SK-MEL-5 (cell line): ENCODE measurements around the gene GRM1. TPM values are rescaled to one million over a fixed set of nuclear protein-coding genes. Genes with fewer than 3 reads are reported as not detected.

Experiments used
- DNase-seq: peaks from one replicate; pipeline ENCODE4 v3.0.0-alpha.2; 2016; ENCODE audit warnings: low read depth, low spot score
- in situ Hi-C: cut with HindIII; loops from 2 replicates; pipeline ENCODE4 v1.10.0; 2016; ENCODE audit warnings: low sequenced_read_pairs, high pct_unique_total_duplicates, low pct_unique_long_range_greater_than_20kb
- total RNA-seq: library from RNA; depleted of rRNA; stranded (reverse); fragments of >200 nt; shearing (Covaris generic); gene quantifications from 2 replicates; pipeline ENCODE4 v1.2.3, GENCODE V29; 2014

The GRM1 gene
- total RNA-seq, 1 experiment from 2014 or later, result 0.26 TPM

DNA sequence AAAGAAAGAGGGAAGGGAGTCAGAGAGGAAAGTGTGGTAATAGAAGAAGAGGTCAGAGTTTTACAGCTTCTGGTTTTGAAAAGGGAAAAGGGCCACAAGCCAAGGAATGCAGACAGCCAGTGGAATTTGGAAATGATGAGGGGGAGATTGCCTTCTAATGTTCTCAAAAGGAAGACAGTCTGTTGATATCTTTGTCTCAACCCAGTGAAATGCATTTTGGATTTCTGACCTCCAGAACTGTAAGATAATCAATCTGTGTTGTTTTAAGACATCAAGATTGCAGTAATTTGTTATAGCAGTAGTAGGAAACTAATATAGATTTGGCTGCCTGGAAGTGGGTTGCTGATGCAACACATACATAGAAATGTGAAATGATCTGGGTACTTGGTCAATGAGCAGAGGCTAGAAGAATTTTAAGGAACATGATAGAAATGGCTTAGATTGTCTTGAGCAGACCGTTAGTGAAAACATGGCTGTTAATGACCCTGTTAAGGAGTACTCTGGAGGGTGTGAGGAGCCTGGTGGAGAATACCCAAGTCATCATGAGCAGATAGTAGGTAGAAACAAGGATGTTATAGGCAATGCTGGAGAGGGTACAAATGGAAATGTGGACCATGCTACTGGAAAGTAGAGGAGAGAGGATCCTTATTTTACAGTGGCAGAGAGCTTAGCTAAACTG lies 259.0 kb downstream of the GRM1 start:
- in situ Hi-C loops, result no loop called here

DNA sequence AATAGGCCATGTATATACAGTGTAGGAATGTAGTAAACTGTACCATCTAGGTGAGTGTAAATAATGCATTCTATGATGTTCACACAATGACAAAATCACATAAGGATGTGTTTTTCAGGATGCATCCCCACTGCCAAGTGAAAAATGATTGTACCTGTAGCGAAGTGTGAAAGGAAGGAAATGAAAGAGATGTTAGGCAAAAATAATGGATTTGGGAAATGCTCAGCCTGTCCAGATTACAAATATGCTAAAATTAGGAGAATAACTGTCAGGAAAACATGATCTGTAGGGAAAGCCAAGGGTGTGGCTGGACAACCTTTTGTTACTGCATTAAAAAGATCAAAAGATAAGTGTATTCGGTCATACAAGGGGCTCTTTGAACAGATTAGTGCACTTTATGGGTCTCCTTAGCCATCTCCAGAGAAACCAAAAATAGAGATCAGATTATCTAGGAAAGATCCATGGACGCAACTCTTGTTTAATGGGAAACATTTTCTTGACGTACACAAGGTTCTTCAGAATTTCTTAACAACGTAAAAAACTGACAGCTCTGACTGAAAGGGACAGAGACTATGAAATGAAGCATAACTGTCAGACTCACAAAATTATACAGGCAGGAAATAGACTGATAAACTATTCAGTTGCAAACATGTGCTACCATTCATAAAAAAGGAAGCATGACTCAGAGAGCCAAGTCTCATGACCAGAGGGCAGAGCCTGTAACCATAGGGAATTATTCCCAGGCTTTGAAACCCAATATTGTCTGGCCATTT lies 261.1 kb downstream of the GRM1 start:
- in situ Hi-C loops, result no loop called here
- peak; percentile 98 for DNase-seq

More for the DNA sequence above, 259.0 kb downstream of the GRM1 start:
- DNase-seq, result no peak

DNA sequence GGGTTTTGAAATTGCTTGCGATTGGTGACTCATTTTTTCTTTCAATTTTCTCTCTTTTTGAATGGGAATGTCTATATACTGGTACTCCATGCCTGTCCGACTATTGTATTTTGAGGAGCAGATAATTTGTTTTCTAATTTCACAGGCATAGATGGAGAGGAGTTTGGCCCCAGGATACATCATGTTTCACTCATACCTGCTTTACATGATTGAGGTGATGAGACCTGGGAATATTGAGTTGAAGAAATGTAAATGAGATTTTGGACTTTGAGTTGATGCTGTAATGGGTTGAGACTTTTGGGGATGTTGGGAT lies 261.7 kb downstream of the GRM1 start:
- no peak for DNase-seq
- in situ Hi-C loops, result no loop called here

DNA sequence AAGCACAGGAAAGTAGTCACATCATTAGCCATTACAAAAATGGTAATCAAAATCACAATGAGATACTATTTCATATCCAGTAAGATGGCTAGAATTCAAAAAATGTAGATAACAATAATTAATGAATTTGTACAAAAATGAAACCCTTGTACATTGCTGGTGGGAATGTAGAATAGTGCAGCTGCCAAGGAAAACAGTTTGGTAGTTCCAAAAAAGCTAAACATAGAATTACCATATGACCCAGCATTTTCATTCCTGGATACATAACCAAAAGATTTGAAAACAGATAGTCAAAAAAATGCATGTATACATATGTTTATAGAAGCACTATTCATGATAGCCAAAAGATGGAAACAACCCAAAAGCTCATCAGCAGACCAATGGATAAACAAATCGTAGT lies 263.6 kb downstream of the GRM1 start:
- in situ Hi-C loops, result no loop called here
- DNase-seq, result no peak

DNA sequence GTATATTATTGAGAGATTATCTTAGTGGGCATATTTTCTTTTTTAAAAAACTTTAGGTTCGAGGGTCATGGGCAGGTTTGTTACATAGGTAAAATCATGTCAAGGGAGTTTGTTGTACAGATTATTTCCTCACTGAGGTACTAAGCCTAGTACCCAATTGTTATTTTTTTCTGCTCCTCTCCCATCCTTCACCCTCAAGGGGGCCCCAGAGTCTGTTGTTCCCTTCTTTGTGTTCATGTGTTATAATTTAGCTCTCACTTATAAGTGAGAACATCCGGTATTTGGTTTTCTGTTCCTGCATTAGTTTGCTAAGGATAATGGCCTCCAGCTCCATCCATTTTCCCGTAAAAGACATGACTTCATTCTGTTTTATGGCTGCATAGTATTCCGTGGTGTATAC lies 266.8 kb downstream of the GRM1 start:
- no peak for DNase-seq
- in situ Hi-C loops, result no loop called here

DNA sequence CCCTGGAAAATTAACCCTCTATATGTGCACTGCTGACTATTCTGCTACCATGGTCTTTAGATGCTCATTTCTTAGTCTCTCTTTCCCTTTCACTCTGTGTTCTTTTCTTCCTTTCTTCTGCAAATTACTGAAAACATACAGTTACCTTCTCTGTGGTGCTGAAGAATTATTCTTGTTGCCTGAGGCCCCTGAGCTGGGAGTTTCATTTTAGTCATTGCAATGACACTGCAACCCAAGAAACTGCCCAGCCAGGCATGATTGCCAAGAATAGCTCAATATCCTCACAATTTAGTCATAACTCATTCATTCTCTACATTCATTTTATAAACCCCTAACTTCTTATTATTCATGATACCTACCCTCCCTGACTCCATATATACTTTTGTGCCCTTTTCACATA lies 269.0 kb downstream of the GRM1 start:
- DNase-seq, result no peak
- in situ Hi-C loops, result no loop called here

DNA sequence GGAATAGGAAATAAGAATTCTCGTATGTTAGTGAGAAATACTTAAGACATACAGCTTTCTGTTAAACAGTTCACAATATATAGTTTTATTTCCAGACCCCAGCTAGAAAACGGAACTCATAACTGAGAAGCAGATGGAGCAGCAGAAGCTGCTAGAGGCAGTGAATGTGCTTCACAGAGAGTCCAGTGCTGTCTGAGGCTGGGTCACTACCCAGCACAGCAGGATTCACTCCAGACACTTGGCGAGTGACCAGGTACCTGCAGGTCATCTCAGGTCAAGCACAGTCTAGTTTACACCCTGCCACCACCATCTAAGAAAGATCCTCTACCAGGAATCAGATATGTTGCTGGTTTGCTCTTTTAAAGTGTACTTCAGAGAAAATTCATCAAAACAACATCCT lies 271.7 kb downstream of the GRM1 start:
- no peak for DNase-seq
- in situ Hi-C loops, result no loop called here

DNA sequence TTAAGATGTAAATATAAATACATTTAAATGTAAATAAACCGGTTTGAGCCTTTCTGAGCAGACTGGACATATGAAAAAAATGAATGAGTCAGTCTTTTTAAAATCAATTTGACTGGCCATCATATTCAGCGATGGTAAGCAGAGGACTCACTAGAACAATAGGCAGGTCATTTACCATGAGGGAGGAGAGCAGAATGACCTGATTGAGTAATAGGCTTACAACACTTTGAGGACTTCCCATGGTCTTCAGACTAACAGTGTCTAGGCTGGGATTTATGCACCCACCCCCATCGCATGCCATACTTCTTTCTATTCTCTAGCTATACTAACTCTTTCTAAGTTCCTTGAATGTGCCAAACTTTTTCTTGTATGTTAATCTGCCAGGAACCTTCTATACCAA lies 272.9 kb downstream of the GRM1 start:
- DNase-seq, result no peak
- in situ Hi-C loops, result no loop called here

DNA sequence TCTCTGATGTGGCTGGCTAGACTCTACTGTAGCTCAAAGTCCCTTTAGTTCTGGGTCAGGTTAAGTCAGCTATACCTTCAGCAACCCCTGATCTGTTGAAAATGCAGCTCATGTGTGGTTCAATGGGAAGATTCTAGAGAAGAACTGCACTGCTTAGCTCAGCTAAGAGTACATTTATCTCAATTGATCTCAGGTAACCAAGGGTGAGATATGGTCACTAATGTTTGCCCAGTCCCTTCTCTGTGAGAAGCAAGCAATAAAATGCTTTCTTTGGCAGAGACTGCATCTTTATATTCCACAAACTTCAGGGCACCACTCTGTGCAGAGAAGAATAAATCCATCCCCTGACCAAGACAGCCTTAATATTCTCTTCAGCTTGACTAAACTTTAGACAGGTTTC lies 274.1 kb downstream of the GRM1 start:
- DNase-seq, result no peak
- in situ Hi-C loops, result no loop called here

DNA sequence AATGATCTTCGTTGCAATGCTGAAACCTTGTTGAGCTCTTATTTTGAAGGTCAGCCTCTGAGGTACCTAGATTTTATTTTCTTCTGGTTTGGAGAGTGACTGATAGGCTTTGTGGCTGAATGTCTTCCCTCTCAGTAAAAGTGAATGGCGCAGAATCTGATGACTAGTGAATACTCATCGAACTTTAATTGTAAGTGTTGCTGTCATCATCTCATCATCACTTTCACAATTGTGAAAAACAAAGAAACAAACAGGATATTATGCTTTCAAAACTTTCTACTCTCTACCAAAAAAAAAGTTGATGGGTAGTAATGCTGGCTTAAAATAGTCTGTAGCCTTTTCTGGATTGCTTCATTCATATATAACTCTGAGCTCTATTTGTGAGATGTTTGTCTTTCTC lies 275.3 kb downstream of the GRM1 start:
- DNase-seq, result no peak
- in situ Hi-C loops, result no loop called here

DNA sequence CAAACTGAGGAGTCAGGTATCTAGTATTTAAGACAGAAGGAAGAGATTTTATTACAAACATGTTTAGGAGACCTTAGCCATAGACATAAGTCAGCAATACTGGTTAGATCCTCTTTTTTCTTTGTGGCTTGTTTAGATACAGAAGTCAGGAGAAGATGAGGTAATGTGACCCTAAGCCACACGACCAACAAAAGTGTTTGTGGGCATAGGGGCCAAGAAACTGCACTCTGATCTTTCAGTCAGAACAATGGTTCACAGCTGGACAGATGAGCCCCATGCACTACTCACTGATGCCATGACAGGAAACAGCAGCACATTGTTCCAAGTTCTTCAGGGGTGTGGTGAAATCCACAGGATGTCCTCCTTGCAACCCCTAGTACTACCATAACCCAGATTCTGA lies 276.2 kb downstream of the GRM1 start:
- DNase-seq, result no peak

DNA sequence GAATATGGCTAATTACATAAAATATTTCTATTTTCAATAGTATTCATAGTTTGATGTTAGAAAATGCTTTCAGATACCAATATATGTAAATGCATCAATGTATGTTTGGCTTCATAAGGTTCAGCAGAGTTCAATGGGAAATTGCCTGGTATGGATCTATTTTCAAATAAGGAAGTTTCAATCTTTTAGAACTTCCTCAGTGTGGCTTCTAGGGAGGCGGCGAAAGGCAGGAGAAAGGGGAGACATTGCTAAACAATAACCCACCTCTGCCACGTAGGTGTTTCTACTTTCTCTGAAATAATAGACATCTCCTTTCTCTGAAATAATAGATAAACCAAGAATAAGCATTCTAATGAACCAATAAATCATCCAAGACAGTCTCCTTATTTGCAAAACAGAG lies 277.1 kb downstream of the GRM1 start:
- DNase-seq, result no peak
- in situ Hi-C loops, result no loop called here

More for the DNA sequence above, 276.2 kb downstream of the GRM1 start:
- in situ Hi-C loops, result no loop called here

DNA sequence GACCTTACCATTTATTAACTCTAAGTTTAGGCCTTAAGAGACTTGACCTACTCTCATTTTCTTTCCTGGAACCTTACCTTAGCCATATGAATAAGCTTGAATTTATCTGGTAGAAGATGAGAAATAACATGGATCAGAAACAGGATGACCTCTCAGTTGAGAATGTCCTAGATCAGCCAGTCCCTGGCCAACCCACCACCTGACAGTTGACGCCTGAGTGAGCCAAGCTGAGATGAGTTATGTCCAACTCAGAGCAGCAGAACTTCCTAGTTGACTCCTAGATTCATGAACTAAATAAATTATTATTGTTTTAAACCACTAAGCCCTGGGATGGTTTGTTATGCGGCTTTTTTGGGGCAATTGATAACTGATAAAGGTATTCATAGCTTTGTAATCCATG lies 281.8 kb downstream of the GRM1 start:
- in situ Hi-C loops, result no loop called here
- DNase-seq, result no peak

DNA sequence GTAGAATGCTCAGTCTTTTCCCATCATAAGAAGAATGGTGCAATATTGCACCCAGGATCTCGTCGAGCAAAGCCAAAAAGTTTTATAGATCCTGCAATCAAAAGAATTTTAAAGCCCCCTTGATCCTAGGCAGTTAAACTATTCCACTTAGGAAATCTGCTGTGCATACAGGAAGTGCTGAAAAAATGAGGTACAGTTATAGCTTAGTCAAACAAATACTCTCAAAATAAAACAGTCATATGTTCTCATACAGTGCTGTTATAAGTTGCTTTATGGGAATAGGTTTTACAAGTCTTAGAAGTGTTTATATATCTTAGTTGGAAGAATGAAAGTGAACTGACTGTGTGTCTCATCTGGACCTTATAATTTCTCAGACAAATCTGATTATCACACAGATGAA lies 282.2 kb downstream of the GRM1 start:
- DNase-seq, result no peak
- in situ Hi-C loops, result no loop called here

DNA sequence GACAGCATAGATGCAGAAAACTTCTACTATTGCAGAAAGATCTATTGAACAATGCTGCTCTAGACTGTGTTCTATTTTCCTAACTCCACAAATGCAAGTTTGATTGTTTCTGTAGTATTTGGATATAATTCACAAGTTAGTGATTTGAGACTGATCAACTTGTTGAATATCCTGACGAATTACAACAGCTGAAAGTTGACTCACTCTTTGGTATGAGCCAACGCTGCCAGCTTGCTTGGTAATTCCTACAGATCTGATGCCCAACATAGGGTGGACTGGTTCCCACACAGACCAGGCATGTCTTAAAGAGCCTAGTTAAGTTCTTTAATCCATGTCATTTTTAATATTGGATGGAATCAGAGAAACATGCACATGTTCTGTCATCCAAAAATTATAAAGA lies 283.7 kb downstream of the GRM1 start:
- in situ Hi-C loops, result no loop called here
- DNase-seq, result no peak

DNA sequence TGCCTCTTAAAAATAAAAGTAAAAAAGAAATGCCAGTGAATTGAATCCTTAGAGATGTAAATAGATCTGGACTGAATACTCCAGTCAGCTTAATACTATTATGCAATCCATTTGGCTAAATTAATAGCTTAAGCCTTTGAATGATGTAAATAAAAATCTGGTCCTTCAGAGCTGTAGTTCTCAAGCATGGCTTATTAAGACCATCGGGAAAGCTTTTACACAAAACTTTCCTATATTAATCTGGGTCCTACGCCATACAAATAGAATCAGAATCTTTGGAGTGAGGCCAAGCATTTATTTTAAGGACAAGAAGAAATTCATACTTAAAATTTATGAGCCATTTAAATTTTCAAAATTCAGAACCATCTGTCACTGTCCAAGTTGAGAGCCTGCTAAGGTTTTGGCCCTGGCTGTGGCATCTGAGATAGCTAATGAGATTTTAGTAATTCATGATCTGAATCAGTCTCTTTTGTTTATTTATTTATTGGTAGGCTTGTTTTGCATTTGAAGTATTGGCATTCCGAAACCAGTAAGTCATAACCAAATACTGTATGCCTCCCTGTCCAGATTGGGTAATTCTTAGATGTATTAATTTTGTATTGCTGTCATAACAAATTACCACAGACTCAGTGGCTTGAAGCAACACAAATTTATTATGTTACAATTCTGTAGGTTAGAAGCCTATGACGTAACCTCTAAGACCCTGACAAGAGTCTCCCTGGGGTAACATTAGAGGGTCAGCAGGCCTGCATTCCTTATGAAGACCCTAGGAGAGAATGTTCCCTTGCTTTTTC lies 286.7 kb downstream of the GRM1 start:
- in situ Hi-C loops, result no loop called here
- DNase-seq, result no peak

DNA sequence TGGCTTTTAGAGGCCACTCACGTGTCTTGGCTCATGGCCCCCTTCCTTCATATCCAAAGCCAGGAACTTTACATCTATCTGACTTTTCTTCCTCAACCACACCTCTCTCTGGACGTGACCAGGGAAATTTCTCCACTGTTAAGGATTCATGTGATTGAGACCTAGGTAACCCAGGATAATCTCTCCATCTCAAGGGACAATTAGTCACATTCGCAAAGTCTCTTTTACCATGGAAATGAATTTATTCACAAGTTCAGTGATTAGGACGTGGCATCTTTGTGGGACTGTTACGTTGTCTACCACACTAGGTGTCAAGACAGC lies 287.3 kb downstream of the GRM1 start:
- in situ Hi-C loops, result no loop called here
- no peak for DNase-seq

DNA sequence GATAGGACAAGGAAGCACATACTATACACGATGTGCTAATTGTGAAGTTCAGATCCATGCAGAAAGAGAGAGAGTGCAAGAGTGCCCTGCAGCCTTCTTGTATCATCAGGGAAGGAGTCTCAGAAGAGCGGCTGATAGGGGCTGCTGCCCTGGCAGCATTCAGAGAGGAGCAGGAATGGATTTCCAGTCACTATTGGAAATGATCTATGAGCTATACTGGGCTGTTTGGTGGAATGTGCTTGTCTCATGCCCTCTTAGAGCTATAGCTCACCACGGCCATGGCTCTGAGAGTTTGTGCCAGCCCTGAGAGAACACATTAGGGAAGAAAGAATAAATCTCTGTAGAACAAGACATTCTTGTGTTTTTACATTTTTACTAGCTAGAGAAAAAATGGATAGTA lies 302.2 kb downstream of the GRM1 start:
- in situ Hi-C loops, result no loop called here
- DNase-seq, result no peak

DNA sequence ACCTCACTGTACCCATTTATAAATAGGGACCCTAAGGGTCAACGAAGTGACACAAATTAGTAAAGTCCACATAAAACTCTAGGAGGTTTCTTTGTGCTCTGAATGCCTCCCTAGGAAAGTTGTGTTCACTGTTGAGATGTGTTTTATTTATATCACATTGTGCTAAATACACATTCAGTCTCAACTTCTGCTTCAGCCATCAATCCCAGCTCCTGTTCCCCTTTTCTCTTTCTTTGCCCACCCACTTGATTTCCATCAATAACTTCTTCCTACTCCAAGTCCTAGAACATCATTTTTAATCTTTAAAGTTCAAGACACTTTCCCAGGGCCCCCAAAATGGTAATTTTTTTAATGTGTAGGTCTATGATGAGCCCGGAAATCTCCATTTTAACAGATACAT lies 306.5 kb downstream of the GRM1 start:
- no peak for DNase-seq
- in situ Hi-C loops, result no loop called here
